ENCODE measurements around the gene PTGER4. TPM values are rescaled to one million over a fixed set of nuclear protein-coding genes. Genes with fewer than 3 reads are reported as not detected.

PTGER4 gene
- total RNA-seq, 2 donors from 2014 or later, result 0.15 to 0.71 TPM

GRCh38 chr5:40648150-40648549, 31.6 kb upstream of the PTGER4 start:
- no peak overlapping the region for H3K4me3 ChIP-seq (ENCODE audit: low read length)
- TF ChIP-seq CTCF (conservative IDR thresholded peaks at IDR 0.05), result no peak
- Mint-ChIP-seq H3K27ac (no peak overlapping the region), H3K36me3 (ENCODE audit: low read depth) (no peaks in the 10 kb centered on the region), H3K27me3 (ENCODE audit: insufficient read depth) (no peaks in the 10 kb centered on the region), H3K9me3 (peaks cover 4% of the 10 kb centered on the region), H3K4me1 (no peaks in the 10 kb centered on the region), H3K4me3 (no peak overlapping the region)
- DNase-seq, result no peak
- WGBS, 2 experiments (ENCODE audit: insufficient coverage in 1 of 2, insufficient read length in 1 of 2), result 94 to 100% methylated on average over 1 of the region's 1 CpG
- no peak overlapping the region for H3K27ac ChIP-seq (ENCODE audit: low read depth, low read length)
- H3K27me3 ChIP-seq (ENCODE audit: control insufficient read depth, insufficient read depth, low read length, poor library complexity, severe bottlenecking), result no peaks in the 10 kb centered on the region
- no peaks in the 10 kb centered on the region for H3K9me3 ChIP-seq (ENCODE audit: control insufficient read depth, low read length)
- no peaks in the 10 kb centered on the region for H3K36me3 ChIP-seq (ENCODE audit: control insufficient read depth, insufficient read depth, low read length)
- no peak overlapping the region for H3K9ac ChIP-seq (ENCODE audit: extremely low read depth, low read length, poor library complexity, severe bottlenecking)
- H3K4me1 ChIP-seq (ENCODE audit: control insufficient read depth, insufficient read depth, low read length), result no peaks in the 10 kb centered on the region

GRCh38 chr5:40649463-40650030, 30.2 kb upstream of the PTGER4 start:
- H3K4me3 ChIP-seq (ENCODE audit: low read length), result no peak overlapping the region
- H3K36me3 ChIP-seq (ENCODE audit: control insufficient read depth, insufficient read depth, low read length), result no peaks in the 10 kb centered on the region
- 93 to 100% methylated on average over 4 of the region's 4 CpGs for WGBS, 2 experiments (ENCODE audit: insufficient coverage in 1 of 2, insufficient read length in 1 of 2)
- H3K9ac ChIP-seq (ENCODE audit: extremely low read depth, low read length, poor library complexity, severe bottlenecking), result no peak overlapping the region
- H3K4me1 Mint-ChIP-seq, result no peaks in the 10 kb centered on the region
- H3K9me3 Mint-ChIP-seq, result no peaks in the 10 kb centered on the region
- no peak overlapping the region for H3K27ac ChIP-seq (ENCODE audit: low read depth, low read length)
- H3K4me3 Mint-ChIP-seq, result no peak overlapping the region
- no peaks in the 10 kb centered on the region for H3K27me3 ChIP-seq (ENCODE audit: control insufficient read depth, insufficient read depth, low read length, poor library complexity, severe bottlenecking)
- DNase-seq, result no peak
- no peak for TF ChIP-seq CTCF (conservative IDR thresholded peaks at IDR 0.05)
- H3K4me1 ChIP-seq (ENCODE audit: control insufficient read depth, insufficient read depth, low read length), result no peaks in the 10 kb centered on the region
- no peak overlapping the region for H3K27ac Mint-ChIP-seq
- H3K27me3 Mint-ChIP-seq (ENCODE audit: insufficient read depth), result no peaks in the 10 kb centered on the region
- no peaks in the 10 kb centered on the region for H3K36me3 Mint-ChIP-seq (ENCODE audit: low read depth)
- no peaks in the 10 kb centered on the region for H3K9me3 ChIP-seq (ENCODE audit: control insufficient read depth, low read length)

- Mint-ChIP-seq H3K27me3 (ENCODE audit: insufficient read depth) (no peaks in the 10 kb centered on the region), H3K36me3 (ENCODE audit: low read depth) (no peaks in the 10 kb centered on the region), H3K9me3 (no peaks in the 10 kb centered on the region), H3K4me1 (no peaks in the 10 kb centered on the region), H3K4me3 (no peak overlapping the region), H3K27ac (no peak overlapping the region)
- Histone ChIP-seq H3K27me3 (ENCODE audit: control insufficient read depth, insufficient read depth, low read length, poor library complexity, severe bottlenecking) (no peaks in the 10 kb centered on the region), H3K4me1 (ENCODE audit: control insufficient read depth, insufficient read depth, low read length) (no peaks in the 10 kb centered on the region), H3K36me3 (ENCODE audit: control insufficient read depth, insufficient read depth, low read length) (no peaks in the 10 kb centered on the region), H3K4me3 (ENCODE audit: low read length) (no peak overlapping the region), H3K9me3 (ENCODE audit: control insufficient read depth, low read length) (no peaks in the 10 kb centered on the region), H3K9ac (ENCODE audit: extremely low read depth, low read length, poor library complexity, severe bottlenecking) (no peak overlapping the region), H3K27ac (ENCODE audit: low read depth, low read length) (no peak overlapping the region)
- no peak for TF ChIP-seq CTCF (conservative IDR thresholded peaks at IDR 0.05)
- WGBS, 2 experiments (ENCODE audit: insufficient coverage in 1 of 2, insufficient read length in 1 of 2), result 93 to 98% methylated on average over 2 to 3 of the region's 3 CpGs
- DNase-seq, result no peak
Observed at GRCh38 chr5:40651201-40651600, 28.5 kb upstream of the PTGER4 start.
